HG03175 (cell line): ENCODE data around the gene SYTL5.

Experiments
- ATAC-seq: cut with Tn5 transposase; IDR thresholded peaks from one replicate; pipeline ENCODE4 v1.9.1; 2021; ENCODE audit warnings: mild to moderate bottlenecking, moderate library complexity; ENCODE audit not compliant: unreplicated experiment

SYTL5 gene

GRCh38 chrX:38086451-38087215 lies 80.3 kb downstream of the SYTL5 start:
- ATAC-seq, result no peak

- ATAC-seq, result no peak
These were observed 81.2 kb downstream of the SYTL5 start for GRCh38 chrX:38087594-38087993.

DNA sequence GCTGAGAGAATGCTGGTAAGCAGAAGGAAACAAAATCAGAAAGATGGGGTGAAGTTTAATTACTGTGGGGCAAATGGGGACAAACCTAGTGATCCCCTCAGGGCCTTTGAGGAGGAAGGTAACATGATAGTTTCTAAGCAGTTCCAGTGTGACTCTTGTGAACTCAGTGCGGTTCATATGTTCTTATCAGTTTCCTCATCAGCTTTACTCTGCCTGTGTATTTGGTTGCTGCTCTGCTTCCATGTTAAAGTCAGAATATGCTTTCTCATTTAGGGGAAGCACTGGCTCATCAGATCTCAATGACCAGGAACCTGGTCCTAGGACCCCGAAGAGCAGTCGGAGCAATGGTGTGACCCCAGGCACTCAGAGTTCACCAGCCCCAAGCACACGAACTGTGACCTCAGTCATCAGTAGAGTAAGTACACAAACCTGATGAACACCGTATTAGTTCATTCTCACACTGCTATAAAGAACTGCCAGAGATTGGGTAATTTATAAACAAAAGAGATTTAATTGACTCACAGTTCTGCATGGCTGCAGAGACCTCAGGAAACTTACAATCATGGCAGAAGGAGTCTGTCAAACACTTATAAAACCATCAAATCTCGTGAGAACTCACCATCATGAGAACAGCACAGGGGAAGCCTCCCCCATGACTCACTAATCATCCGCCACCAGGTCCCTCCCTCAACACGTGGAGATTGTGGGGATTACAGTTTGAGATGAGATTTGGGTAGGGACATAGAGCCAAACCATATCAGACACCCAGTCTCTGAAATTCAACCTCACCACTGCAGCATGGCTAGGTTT lies 83.0 kb downstream of the SYTL5 start:
- no peak for ATAC-seq

DNA sequence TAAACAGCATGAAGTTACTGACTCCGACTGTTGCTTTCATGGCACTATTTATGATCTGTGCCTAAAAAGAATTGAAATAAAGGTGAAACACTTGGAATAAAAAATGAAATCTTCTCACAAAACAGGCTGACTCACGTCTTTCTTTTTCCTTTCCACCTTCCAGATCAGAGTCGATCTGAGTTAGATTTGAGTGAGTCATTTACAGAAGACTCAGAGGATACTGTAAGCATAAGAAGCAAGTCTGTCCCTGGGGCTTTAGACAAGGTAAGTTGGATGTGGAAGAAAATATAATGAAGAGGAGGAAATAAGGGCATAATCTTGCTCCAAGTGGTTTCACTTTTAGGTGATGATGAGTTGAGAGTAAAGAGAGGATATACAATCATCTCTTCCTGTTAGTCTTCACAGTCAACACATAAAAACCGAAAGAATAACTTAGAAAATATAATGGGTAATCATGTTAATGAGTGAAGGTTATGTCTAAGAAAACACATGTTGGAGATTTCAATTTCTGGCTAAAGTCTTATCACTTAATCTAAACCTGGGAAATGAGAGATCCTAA lies 89.7 kb downstream of the SYTL5 start:
- no peak for ATAC-seq

DNA sequence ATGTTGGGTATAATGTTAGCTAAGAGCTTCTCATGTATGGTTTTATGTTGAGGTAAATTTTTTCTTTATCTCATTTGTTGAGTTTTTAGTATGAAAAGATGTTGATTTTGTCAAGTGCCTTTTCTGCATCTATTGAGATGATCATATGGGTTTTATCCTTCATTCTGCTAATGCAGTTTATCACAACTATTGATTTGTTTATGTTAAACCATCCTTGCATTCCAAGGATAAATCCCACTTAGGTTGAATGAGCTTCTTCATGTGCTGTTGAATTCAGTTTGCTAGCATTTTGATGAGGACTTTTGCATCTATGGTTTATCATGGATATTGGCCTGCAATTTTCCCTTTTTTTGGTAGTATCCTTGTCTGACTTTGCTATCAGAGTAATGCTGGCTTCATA lies 93.3 kb downstream of the SYTL5 start:
- no peak for ATAC-seq

DNA sequence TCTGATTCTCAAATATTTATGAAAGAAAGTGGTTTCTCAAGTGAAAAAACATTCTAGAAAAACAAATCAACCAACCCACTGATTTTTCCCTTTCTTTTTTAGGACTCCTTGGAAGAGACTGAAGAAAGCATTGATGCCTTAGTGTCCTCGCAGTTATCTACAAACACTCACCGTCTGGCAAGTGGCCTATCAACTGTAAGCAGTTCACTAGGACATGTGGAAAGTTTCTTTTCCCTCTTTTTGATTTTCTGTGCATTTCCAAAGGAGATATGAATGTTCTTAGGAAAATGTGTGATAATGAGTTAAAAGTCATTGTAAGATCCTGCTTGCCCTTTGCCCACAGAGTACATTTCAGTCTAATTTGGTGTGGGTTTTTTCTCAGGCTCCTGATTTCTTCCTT lies 95.9 kb downstream of the SYTL5 start:
- no peak for ATAC-seq

DNA sequence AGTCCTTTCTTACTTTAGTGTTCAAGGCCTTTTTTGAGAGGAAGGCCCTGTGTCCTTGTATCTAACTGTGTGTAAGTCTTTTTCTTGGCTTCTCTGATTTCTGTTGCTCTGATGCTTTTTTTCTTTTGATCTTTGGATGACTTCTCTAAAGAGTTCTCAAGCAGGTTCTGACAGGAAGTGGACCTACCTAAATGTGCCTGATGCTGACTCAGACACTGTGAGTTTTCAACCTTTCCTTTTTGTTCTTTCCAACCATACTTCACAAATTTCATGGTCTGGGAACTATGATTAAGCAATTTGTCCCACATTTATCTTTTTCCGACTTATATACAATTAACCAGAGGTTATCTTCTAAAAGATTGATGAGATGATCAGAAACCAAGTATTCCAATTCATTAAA lies 96.5 kb downstream of the SYTL5 start:
- no peak for ATAC-seq

GRCh38 chrX:38103857-38104812 lies 97.8 kb downstream of the SYTL5 start:
- ATAC-seq, result peak; percentile 90

DNA sequence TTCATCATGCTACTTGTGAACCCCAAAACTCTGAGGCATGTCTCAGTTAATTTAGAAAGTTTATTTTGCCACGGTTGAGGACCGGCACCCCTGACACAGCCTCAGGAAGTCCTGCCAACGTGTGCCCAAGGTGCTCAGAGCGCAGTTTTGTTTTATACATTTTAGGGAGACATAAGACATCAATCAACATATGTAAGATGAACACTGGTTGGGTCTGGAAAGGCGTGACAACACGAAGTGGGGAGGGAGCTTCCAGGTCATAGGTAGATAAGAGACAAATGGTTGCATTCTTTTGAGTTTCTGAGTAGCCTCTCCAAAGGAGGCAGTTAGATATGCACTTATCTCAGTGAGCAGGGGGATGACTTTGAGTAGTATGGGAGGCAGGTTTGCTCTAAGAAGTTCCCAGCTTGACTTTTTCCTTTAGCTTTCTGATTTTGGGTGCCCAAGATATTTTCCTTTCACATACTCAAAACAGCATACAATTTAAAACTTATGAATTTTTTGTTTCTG lies 98.9 kb downstream of the SYTL5 start:
- ATAC-seq, result no peak

DNA sequence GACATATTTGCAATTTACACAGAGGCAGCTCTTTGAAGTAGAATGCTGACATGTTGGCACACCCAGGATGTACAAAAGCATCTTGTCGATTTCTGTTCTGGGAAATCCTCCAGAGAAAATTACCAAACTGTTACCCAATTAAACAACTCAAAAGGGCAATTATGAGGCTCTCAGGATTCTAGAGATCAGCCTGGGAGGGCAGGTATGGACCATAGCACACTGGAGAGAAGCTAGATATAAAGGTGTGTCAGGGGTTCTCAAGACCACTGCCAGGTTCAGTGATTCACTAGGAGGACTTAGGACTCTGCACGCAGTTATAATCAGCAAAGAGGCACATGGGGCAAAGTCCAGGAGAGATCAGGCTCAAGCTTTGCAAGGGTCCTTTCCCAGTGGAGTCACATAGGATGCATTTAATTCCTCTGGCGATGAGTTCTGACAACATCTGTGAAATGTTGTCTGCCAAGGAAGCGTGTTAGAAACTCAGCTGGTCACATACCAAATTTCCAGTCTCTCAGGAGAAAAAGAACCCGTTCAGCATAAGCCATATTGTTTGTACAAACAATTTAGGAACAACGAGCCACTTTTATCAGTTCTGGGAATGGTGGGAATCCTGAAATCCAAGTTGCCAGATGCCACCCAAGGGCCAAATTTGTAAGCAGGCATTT lies 100.8 kb downstream of the SYTL5 start:
- ATAC-seq, result no peak

DNA sequence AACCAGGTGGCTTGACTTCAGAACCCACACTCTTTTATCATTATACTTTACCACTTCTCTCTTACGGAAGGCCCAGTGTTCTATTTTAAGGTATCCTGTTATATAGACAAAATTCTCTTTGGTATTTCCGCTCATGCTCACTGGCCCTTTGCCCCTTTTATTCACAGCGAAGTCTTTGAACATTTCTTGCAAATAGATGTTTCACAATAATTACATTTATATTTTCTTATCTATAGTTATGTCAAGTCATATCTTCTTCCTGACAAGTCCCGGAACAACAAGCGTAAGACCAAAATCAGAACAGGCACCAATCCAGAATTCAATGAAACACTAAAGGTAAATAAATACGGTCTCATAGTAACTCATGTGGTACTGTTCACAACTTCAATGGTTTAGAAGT lies 102.0 kb downstream of the SYTL5 start:
- no peak for ATAC-seq

GRCh38 chrX:38109042-38109898 lies 102.9 kb downstream of the SYTL5 start:
- ATAC-seq, result no peak

- no peak for ATAC-seq
These were observed 103.9 kb downstream of the SYTL5 start for GRCh38 chrX:38110231-38110630.

DNA sequence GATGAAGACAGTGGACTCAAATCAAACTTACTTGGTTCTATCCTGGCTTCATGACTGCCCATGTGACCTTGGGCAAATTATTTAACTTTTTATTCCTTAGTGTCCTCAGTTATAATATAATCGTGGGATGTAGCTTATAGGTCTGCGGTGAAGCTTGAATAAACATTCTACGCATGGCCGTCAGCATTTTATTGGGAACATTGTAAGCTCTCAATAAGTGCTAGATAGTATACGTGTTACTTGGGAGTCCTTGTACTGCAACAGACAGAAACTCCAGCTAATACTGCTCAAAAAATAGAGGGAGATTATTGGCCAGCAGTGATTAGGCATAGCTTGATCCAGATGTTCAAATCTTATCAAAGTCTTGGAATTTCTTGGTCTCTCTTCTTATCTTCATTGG lies 104.8 kb downstream of the SYTL5 start:
- no peak for ATAC-seq

DNA sequence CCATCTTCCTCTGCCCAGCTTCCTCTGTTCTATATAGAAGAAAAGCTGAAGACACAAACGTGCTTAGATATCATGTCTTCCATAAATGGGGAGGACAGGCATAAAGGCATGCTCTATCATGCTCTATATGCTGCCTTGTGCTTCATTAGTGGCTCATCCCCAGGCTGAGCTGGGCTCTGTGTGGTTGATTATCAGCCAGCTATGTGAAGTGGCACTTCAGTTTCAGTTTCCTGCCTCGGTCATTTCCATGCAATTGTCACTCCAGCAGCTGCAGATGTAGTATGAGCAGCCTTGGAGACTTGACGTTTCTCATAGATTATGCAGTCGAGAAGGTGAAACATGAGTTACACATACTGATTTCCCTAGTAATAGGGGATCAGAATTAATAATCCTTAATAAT lies 106.2 kb downstream of the SYTL5 start:
- peak; percentile 82 for ATAC-seq

GRCh38 chrX:38116706-38117105 lies 110.4 kb downstream of the SYTL5 start:
- ATAC-seq, result no peak

GRCh38 chrX:38117485-38117884 lies 111.1 kb downstream of the SYTL5 start:
- no peak for ATAC-seq

GRCh38 chrX:38124000-38124399 lies 117.6 kb downstream of the SYTL5 start:
- no peak for ATAC-seq

DNA sequence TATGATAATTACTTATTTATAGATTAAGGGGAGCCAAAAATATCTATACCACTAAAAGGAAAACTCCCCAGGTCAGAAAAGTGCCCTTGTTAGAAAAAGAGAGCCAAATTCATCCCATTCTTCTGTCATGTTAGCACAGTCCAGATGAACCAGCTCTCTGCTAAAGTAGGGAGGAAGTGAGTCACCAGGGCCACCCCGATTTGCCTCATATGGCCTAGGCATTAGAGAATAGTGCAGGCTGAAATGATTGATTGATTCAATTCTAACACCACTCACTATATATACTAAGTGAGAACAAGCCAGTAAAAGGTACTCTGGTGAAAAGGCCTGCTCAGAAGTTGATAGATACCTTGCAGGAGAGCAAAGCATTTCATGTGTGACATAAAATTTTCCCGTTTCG lies 119.8 kb downstream of the SYTL5 start:
- no peak for ATAC-seq
